Activated CD4-positive, alpha-beta T cell treated with anti-CD3 and anti-CD28 coated beads for 36 hours (primary cell): Measurements from ENCODE around the gene CALCOCO2. TPM values are rescaled to one million over a fixed set of nuclear protein-coding genes. Genes with fewer than 3 reads are reported as not detected.

Experiments
- ATAC-seq: fragments of 200-7000 bp; cut with Tn5 transposase; one replicate; pipeline ENCODE4 v1.10.0; 2021; ENCODE audit warnings: mild to moderate bottlenecking, moderate library complexity
- CTCF ChIA-PET: fragments of 350-600 bp; sonication (Branson Sonifier 250); formaldehyde crosslinking; loops from one replicate; lab custom pipeline; 2021; ENCODE audit warnings: antibody characterized with exemption; lab: Charles Lee
- POLR2A ChIA-PET: fragments of 350-600 bp; sonication (Branson Sonifier 250); formaldehyde crosslinking; loops from one replicate; lab custom pipeline; 2021; ENCODE audit warnings: antibody characterized with exemption, inconsistent platforms; lab: Charles Lee
- DNase-seq: peaks from one replicate; pipeline ENCODE4 v3.0.0-alpha.2; 2020
- H3K27ac Mint-ChIP-seq: one replicate; pipeline ENCODE4 v1.8.0; 2021; ENCODE audit warnings: mixed read lengths
- H3K27me3 Mint-ChIP-seq: one replicate; pipeline ENCODE4 v1.8.0; 2021; ENCODE audit warnings: mixed read lengths
- H3K36me3 Mint-ChIP-seq: one replicate; pipeline ENCODE4 v1.8.0; 2021; ENCODE audit warnings: low read depth, mixed read lengths
- H3K4me1 Mint-ChIP-seq: one replicate; pipeline ENCODE4 v1.8.0; 2021; ENCODE audit warnings: mixed read lengths
- H3K4me3 Mint-ChIP-seq: one replicate; pipeline ENCODE4 v1.8.0; 2021; ENCODE audit warnings: mild to moderate bottlenecking, moderate library complexity, mixed read lengths
- H3K9me3 Mint-ChIP-seq: one replicate; pipeline ENCODE4 v1.8.0; 2021; ENCODE audit warnings: low read depth, mixed read lengths
- intact Hi-C, 2 experiments: fragments of 100-400 bp; cut with DNase I in 1 of 2; cut with micrococcal nuclease in 1 of 2; formaldehyde crosslinking; loops; one replicate each; pipeline versions ENCODE4 v1.14.2 to v1.15.1; 2022 to 2024; cut with DNase I, micrococcal nuclease
- total RNA-seq, 2 experiments: library from RNA; stranded (reverse); gene quantifications; one replicate each; pipeline ENCODE4 v1.2.3, GENCODE V29; 2021

Gene CALCOCO2
- total RNA-seq, 2 experiments from 2014 or later: 66.7 to 102 TPM

DNA sequence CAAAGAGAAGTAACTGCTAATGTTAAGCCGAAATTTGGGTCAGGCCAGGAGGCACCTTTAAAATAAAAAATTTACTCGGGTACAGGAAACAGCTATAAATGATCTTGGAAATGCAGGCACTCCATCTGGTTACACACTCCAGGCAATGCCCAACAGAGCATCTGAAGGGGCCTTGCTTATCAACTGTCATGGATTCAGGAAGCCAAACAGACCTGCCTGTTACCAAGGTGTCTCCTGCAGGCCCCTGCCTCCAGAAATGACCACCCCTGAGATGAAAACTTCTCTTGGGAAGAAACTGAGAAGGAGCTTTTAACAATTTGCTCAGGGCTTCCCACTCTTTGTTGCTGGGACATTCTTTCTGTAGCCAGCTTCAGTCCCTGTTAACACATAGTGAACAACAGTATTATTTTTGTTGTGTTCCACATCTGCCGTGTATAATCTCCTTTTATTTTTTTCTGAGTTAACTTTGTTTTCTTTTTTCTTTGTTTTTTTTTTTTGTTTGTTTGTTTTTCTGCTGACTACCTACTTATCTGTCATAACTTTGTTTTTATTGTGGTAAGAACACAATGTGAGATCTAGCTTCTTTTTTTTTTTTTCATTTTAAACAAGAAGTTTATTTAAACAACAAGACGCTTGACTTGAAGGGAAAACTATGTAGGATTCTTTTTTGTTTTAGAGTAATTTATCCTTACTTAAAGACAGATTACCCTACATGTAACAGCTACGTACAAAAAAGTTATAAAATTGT lies 43.0 kb downstream of the CALCOCO2 start:
- Mint-ChIP-seq H3K4me1 (no peaks in the 10 kb centered on the region), H3K27ac (no peak overlapping the region), H3K4me3 (no peak overlapping the region), H3K36me3 (no peaks in the 10 kb centered on the region), H3K9me3 (no peaks in the 10 kb centered on the region), H3K27me3 (peaks cover 5% of the 10 kb centered on the region)
- ATAC-seq (no peak), DNase-seq (no peak)
- ChIA-PET POLR2A (no interaction called here), CTCF (interaction anchor here (0.7 to 10.1 kb wide), 9 partner anchors 11 to 641 kb away, joined by 3 to 203 read pairs (median 4); partner anchors contain the start of gene TTLL6)
- intact Hi-C loops: no loop called here

DNA sequence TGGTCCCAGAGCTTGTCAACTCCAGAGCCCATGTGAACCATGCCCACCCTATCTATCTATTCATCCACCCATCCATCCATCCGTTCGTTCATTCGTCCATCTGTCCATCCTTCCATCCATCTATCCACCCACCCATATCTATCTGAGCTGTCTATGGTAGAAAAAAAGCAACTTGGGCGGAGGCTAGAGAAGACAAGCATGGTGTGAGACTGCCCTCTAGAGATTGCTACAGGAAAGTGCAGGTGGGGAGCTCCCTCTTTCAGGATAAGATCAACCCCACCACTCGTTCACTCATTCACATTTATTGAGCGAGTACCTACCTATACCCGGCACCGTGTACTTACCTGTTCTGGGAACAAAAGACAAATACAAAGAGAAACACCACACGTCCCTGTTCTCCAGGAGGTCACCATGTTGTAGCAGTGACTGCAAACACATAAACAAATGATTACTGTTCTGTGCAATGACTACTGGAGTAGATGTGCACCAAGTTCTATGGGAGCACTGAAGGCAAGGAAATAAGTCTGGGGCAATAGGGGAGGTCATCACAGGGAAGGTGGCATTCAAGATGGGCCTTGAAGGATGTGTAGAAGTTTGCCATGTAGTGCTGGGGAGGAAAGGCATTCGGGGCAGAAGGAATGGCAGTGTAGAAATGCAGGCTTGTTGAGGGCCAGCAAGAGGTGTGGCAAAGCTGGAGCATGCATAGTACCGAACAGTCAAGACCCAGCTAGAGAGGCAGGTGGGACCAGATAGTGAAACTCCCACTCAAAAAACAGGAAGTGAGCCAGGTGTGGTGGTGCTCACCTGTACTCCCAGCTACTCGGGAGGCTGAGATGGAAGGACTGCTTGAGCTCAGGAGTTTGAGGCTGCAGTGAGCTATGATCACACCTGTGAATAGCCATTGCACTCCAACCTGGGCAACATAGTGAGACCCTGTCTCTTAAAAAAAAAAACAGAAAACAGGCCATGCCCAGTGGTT lies 48.4 kb downstream of the CALCOCO2 start:
- Mint-ChIP-seq H3K27me3 (peaks cover 5% of the 10 kb centered on the region), H3K27ac (no peak overlapping the region), H3K4me3 (no peak overlapping the region), H3K36me3 (no peaks in the 10 kb centered on the region), H3K4me1 (no peaks in the 10 kb centered on the region), H3K9me3 (no peaks in the 10 kb centered on the region)
- ATAC-seq (peak; percentile 90), DNase-seq (peak; percentile 64)
- CTCF ChIA-PET: interaction anchor here (0.5 to 11.3 kb wide), 71 partner anchors 8 to 843 kb away, joined by 3 to 203 read pairs (median 5); partner anchors contain the start of genes ATP5MC1, PRAC1, PRAC2 and SNF8
- intact Hi-C loops: loop anchor here (1.0 to 2.0 kb wide), 8 partner anchors 65 to 205 kb away; no protein-coding TSS in a partner anchor
- POLR2A ChIA-PET: interaction anchor here (0.6 to 1.0 kb wide), 3 partner anchors 110 to 155 kb away, joined by 3 to 5 read pairs (median 3); no protein-coding TSS in a partner anchor

DNA sequence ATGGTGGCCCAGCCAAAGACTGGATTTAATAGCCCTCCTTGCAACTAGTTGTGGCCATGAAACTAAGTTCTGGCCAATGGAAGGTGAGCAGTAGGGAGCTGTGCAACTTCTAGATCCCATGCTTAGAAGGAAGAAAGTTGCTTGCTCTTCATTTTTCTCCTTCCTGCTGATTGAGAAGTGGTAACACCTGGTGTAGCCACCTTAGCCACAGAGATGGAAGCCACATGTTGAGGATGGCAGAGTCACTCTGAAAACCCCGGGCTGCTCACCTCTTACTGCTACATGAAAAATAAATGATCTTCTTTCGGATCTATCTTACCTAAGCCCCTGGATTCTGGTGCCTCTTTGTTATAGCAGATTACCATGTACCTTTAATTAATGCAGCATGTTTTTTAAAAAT lies 51.4 kb downstream of the CALCOCO2 start:
- H3K4me1 Mint-ChIP-seq: no peaks in the 10 kb centered on the region
- POLR2A ChIA-PET: no interaction called here
- no peak overlapping the region for H3K27ac Mint-ChIP-seq
- H3K36me3 Mint-ChIP-seq: no peaks in the 10 kb centered on the region
- CTCF ChIA-PET: interaction anchor here (0.7 to 11.3 kb wide), 6 partner anchors 67 to 1916 kb away, joined by 3 to 203 read pairs (median 37); partner anchors contain the start of gene TTLL6
- no peak overlapping the region for H3K4me3 Mint-ChIP-seq
- no peak for ATAC-seq
- DNase-seq: no peak
- peaks cover 2% of the 10 kb centered on the region for H3K27me3 Mint-ChIP-seq
- intact Hi-C loops: no loop called here
- no peaks in the 10 kb centered on the region for H3K9me3 Mint-ChIP-seq

DNA sequence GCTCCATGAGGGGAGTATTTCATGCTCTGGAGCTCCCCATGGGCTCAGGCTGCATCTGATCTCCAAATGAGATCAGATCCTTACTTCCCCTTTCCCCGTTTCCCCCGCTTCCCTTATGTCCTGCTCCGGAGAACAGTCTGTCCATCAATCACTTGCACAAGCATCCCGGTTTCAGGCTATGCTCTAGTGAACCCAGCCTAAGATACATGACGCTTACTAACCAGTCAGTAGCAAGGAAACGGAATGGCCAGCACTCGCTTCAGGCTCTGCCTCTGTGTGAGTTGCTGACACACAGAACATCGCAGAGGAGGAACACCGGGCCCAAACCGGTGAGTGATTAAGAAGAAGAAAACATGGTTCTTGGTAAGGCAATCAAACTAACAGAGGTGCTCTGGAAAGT lies 52.3 kb downstream of the CALCOCO2 start:
- DNase-seq: no peak
- no peak for ATAC-seq
- H3K4me1 Mint-ChIP-seq: no peaks in the 10 kb centered on the region
- no peaks in the 10 kb centered on the region for H3K36me3 Mint-ChIP-seq
- H3K27ac Mint-ChIP-seq: no peak overlapping the region
- no peaks in the 10 kb centered on the region for H3K27me3 Mint-ChIP-seq
- ChIA-PET CTCF (interaction anchor here (0.7 to 11.3 kb wide), 9 partner anchors 10 to 204 kb away, joined by 4 to 201 read pairs (median 23); partner anchors contain the start of genes ATP5MC1 and PRAC2), POLR2A (no interaction called here)
- H3K9me3 Mint-ChIP-seq: no peaks in the 10 kb centered on the region
- no peak overlapping the region for H3K4me3 Mint-ChIP-seq
- intact Hi-C loops: no loop called here

DNA sequence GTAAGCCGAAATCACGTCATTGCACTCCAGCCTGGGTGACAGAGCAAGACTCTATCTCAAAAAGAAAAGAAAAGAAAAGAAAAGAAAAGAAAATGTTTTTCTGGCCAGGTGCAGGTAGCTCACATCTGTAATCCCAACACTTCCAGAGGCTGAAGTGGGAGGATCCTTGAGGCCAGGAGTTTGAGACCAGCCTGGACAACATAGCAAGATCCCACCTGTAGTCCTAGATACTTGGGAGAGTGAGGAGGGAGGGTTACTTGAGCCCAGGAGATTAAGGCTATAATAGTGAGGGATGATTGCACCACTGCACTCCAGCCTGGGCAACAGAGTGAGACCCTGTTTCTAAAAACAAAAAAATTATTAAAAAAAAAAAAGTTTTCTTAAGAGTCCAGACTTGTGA lies 59.3 kb downstream of the CALCOCO2 start:
- DNase-seq (no peak), ATAC-seq (no peak)
- Mint-ChIP-seq H3K27ac (no peak overlapping the region), H3K4me3 (peak overlapping the region; percentile 8), H3K4me1 (peaks cover 19% of the 10 kb centered on the region), H3K36me3 (peaks cover 15% of the 10 kb centered on the region), H3K27me3 (no peaks in the 10 kb centered on the region), H3K9me3 (no peaks in the 10 kb centered on the region)
- CTCF ChIA-PET: no interaction called here
- intact Hi-C loops: loop anchor here in 1 of 2 experiments (5.0 to 10.0 kb wide), 2 partner anchors 465 to 472 kb away; partner anchors contain the start of gene ZNF652
- POLR2A ChIA-PET: no interaction called here

DNA sequence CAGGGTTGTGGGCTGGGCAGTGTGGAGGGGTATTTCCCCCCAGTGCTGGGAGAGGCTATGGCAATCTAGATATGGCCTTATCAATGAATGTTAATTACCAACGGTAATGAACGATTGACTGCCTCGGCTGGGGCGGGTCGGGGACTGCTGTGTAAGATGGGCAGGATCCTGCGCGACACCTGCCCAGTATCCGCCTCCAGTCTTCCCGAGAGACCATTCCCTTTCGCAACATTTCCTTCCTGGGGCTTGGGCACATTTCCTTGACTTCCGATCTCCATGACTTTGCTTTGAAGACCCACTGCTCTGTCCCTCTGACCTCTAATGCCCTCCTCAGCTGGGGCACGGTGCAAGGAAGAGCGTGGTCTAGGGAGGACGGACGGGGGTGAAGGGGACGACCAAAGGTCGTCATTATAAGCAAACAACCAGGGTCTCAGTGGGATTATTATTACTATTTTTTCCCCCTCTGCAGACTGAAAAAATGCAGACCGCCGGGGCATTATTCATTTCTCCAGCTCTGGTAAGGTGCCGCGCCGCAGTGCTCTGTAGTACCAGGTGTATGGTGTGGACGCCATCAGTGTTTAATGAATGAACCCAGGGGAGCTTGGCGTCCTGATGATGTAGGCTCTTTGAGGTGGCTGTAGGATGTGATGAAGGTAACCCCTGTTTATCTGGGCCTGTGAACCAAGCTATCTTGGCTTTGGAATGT lies 62.3 kb downstream of the CALCOCO2 start:
- Mint-ChIP-seq H3K4me3 (peak overlapping the region; percentile 86), H3K36me3 (peaks cover 37% of the 10 kb centered on the region), H3K27ac (peak overlapping the region; percentile 97), H3K27me3 (no peaks in the 10 kb centered on the region), H3K9me3 (no peaks in the 10 kb centered on the region), H3K4me1 (peaks cover 29% of the 10 kb centered on the region)
- DNase-seq (peak; percentile 30), ATAC-seq (no peak)
- intact Hi-C loops: loop anchor here (1.0 to 10.0 kb wide), 13 partner anchors 15 to 997 kb away; partner anchors contain the start of genes CALCOCO2 (in 2 of the 2), SNF8 (in 2 of the 2), UBE2Z (in 2 of the 2) and CBX1 (in 1 of the 2)
- POLR2A ChIA-PET: interaction anchor here (0.5 to 1.8 kb wide), 10 partner anchors 11 to 165 kb away, joined by 3 to 26 read pairs (median 4); partner anchors contain the start of genes HOXB13, SNF8 and UBE2Z
- CTCF ChIA-PET: interaction anchor here (0.5 to 3.8 kb wide), 17 partner anchors 9 to 490 kb away, joined by 3 to 23 read pairs (median 5); partner anchors contain the start of gene TTLL6

DNA sequence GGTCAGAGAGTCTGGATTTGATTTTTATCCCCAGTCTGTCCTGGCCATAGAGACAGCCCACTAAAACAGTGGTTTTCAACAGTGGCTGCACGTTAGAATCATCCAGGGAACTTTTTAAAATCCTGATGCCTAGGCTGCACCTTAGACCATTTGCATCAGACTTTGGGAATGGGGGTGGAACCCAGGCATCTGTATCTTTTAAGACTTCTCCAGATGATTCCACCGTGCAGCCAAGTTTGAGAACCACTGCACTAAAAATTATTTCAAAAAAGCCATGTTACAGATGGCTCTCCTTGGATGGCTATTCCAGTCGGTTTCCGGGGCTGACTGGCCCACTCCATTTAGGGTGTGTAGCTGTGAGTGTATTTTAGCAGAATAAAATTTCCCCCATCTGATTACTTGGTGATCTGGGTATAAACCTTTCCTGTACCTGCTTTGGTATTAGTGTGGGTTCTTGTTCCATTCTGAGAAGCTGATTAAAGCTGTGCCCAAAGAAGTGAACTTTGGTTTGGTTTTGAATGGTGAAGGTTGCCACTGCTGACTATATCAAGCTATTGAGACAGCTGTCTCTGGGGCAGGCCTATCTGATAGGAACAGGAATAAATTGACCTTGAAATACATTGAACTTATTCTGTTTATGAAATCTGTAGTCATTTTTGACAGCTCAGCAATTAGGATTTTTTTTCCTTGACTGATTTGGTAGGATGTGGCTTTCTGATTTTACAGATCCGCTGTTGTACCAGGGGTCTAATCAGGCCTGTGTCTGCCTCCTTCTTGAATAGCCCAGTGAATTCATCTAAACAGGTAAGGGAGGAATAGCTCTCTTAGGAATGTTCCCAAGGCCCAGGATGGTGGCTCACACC lies 63.0 kb downstream of the CALCOCO2 start:
- ATAC-seq: no peak
- peaks cover 42% of the 10 kb centered on the region for H3K36me3 Mint-ChIP-seq

DNA sequence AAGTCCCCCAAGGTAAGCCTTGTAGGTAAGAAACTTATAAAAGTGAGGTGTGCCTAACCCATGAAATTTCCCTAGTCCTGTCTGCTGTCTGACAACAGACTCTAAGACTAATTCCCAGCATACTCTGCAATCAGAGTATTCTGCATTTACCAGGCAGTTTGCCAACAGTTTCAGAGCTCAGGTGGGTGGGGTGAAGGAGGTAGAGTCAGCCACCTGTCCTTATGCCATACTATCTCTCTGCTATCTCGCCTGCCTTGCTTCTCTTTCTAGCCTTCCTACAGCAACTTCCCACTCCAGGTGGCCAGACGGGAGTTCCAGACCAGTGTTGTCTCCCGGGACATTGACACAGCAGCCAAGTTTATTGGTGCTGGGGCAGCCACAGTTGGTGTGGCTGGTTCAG lies 64.1 kb downstream of the CALCOCO2 start:
- H3K4me3 Mint-ChIP-seq: no peak overlapping the region
- H3K36me3 Mint-ChIP-seq: peaks cover 49% of the 10 kb centered on the region
- H3K27me3 Mint-ChIP-seq: no peaks in the 10 kb centered on the region
- no peaks in the 10 kb centered on the region for H3K9me3 Mint-ChIP-seq
- H3K4me1 Mint-ChIP-seq: peaks cover 29% of the 10 kb centered on the region
- ChIA-PET POLR2A (interaction anchor here (0.9 to 1.5 kb wide), 2 partner anchors 13 to 35 kb away, joined by 3 to 5 read pairs; no protein-coding TSS in a partner anchor), CTCF (interaction anchor here (0.6 to 3.8 kb wide), 2 partner anchors 11 to 52 kb away, joined by 3 to 23 read pairs; no protein-coding TSS in a partner anchor)
- intact Hi-C loops: loop anchor here in 1 of 2 experiments (5.0 to 10.0 kb wide), 2 partner anchors 467 to 470 kb away; partner anchors contain the start of gene ZNF652
- DNase-seq (no peak), ATAC-seq (no peak)
- no peak overlapping the region for H3K27ac Mint-ChIP-seq

More for the DNA sequence above, 63.0 kb downstream of the CALCOCO2 start:
- intact Hi-C loops: loop anchor here (2.0 to 10.0 kb wide), 4 partner anchors 51 to 469 kb away; partner anchors contain the start of genes CALCOCO2 (in 1 of the 2), SNF8 (in 1 of the 2) and ZNF652 (in 1 of the 2)
- POLR2A ChIA-PET: interaction anchor here (0.9 to 1.5 kb wide), 3 partner anchors 14 to 36 kb away, joined by 3 to 5 read pairs (median 3); no protein-coding TSS in a partner anchor
- Mint-ChIP-seq H3K9me3 (no peaks in the 10 kb centered on the region), H3K27me3 (no peaks in the 10 kb centered on the region), H3K4me1 (peaks cover 29% of the 10 kb centered on the region), H3K27ac (peak overlapping the region; percentile 97), H3K4me3 (peak overlapping the region; percentile 86)
- CTCF ChIA-PET: interaction anchor here (0.7 to 3.8 kb wide), 10 partner anchors 10 to 215 kb away, joined by 3 to 23 read pairs (median 4); partner anchors contain the start of genes TTLL6 and UBE2Z
- no peak for DNase-seq

DNA sequence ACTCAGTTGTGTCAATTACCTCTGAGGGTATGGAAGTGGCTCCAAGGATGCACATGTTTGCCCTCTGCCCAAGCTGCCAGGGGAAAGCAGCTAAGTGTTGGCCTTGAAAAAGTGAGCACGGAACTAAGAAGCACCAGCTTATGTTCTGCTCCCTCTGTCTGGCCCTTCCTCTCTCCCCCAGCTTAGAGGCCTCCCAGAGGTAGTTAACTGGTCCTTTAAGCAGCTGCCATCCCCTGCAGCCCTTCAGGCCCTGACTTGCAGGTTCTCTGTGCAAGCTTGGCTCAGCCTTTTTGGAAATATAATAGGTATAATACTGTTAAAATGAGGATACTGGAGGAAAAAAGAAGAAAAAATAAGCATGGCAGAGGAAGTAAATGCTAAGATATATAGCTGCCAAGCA lies 70.4 kb downstream of the CALCOCO2 start:
- H3K4me3 Mint-ChIP-seq: no peak overlapping the region
- H3K36me3 Mint-ChIP-seq: peaks cover 25% of the 10 kb centered on the region
- H3K27me3 Mint-ChIP-seq: no peaks in the 10 kb centered on the region
- ChIA-PET POLR2A (no interaction called here), CTCF (interaction anchor here (0.7 kb wide), 1 partner anchor 16 kb away, joined by 5 read pairs; no protein-coding TSS in a partner anchor)
- H3K4me1 Mint-ChIP-seq: peaks cover 2% of the 10 kb centered on the region
- DNase-seq (no peak), ATAC-seq (no peak)
- H3K9me3 Mint-ChIP-seq: no peaks in the 10 kb centered on the region
- intact Hi-C loops: loop anchor here in 1 of 2 experiments (10.0 kb wide), 1 partner anchor 956 kb away; the partner anchor contains the start of gene PNPO
- H3K27ac Mint-ChIP-seq: no peak overlapping the region
